ENCODE data around the gene TMEM204.

Gene TMEM204

GRCh38 chr16:1524366-1524765 is 9.1 kb upstream of the TMEM204 start:
- no peak for DNase-seq

- DNase-seq, result no peak
Observed at GRCh38 chr16:1525871-1526607, 7.4 kb upstream of the TMEM204 start.

DNA sequence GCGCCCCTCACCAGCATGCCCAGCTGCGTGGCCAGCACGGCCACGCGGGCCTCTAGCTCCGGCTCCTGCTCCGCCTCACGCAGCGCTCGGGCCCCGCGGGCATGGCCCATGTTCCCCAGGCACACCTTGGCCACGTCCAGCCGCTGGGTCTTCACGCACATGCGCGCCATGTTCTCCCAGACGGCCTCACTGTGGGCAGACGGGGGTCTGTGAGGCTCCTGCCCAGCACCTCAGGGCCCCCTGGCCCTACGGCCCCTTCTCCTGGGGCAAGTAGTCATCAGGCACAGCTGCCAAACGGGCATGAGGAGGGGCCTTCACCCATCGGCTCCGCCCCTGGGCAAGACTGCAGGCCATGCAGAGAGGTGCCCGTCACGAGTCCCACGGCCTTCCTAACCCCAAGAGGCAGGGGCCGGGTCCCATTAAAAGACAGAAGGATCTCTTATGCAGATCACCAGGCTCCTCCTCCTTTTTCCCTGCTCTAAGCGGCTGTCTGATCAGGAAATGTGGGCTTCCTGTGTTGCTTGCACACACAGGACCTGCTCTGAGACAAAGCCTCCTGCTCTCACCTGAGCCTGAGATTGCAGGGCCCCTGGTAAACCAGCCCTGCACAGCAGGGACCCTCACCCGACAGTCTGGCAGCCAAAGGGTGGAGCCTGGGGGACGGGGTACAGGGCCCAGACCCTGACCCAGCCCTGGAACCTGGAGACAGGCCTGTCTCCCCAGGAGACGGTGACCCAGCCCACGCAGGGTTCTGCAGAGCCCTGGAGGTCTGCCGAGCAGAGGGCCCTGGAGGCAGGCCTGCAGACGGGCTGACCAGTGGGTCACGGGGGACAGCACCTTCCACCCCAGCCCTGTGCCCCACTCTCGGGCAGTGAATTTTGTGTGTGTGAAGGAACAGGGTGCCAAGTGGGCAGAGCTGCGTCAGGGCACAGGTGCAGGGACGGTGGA is 6.6 kb upstream of the TMEM204 start:
- DNase-seq, result no peak

- DNase-seq, result no peak
Observed at GRCh38 chr16:1527836-1528811, 5.3 kb upstream of the TMEM204 start.

GRCh38 chr16:1528921-1529537 is 4.4 kb upstream of the TMEM204 start:
- DNase-seq, result no peak

DNA sequence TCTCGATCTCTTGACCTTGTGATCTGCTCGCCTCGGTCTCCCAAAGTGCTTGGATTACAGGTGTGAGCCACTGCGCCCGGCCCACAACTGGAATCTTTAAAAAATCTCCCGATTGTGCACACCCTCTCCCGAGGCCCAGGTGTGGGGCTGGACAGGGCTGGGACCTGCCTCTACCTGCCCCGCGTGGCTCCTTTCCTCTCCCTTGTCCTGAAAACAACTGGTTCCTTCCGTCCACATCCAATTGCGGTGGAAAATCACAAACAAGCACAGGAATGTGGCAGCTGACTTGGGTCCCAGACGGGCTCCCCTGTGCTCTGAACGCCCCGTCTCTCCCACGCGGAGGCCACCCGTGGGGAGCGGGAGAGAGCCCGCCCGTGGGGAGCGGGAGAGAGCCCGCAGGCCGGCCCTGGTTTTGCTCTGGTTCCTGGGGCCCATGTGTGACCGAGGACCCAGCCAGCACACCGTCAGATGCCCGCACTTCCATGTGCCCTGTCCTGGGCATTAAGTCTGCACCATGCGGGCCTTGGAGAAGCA is 3.0 kb upstream of the TMEM204 start:
- DNase-seq, result no peak

DNA sequence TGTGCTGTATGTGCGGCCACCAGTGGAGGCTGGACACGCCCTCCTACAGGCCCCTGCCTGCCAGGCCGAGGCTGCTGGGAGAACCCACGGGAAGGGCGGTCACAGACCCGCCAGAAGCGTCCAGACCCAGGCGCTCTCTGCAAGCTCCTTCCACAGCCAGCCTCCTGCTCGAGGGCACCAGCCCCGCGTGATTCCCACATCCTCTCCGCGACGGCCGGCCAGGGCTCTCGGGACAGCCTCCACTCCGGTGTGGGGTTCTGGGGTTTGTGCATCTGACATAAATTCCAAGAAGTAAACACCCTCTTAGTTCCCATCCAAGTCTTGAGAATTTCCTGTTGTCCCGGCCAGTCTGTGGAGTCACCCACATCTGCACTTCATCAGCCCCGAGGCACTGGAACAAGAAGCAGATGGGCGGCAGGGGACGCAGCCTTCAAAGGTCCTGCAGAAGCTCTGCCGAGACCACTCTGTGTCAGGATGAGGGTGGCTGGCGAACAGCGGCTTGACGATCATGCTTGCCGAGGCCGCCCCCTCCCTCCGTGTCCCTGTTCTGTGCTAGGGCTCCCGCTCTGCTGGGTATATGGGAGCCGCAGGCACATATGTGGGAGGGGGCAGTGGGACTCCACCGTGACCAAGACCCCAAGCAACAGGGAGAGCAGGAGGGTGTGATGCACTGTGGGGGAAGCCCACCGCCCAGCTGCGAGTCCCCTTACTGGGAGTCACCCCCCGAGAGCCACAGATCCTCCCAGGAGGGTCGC is 2.4 kb upstream of the TMEM204 start:
- DNase-seq, result no peak

GRCh38 chr16:1531638-1531910 is 1.9 kb upstream of the TMEM204 start:
- DNase-seq, result no peak

- DNase-seq, result no peak
Observed at GRCh38 chr16:1532081-1532760, 1.2 kb upstream of the TMEM204 start.

- DNase-seq, result no peak
Observed at GRCh38 chr16:1532771-1533170, 695 bp upstream of the TMEM204 start.

DNA sequence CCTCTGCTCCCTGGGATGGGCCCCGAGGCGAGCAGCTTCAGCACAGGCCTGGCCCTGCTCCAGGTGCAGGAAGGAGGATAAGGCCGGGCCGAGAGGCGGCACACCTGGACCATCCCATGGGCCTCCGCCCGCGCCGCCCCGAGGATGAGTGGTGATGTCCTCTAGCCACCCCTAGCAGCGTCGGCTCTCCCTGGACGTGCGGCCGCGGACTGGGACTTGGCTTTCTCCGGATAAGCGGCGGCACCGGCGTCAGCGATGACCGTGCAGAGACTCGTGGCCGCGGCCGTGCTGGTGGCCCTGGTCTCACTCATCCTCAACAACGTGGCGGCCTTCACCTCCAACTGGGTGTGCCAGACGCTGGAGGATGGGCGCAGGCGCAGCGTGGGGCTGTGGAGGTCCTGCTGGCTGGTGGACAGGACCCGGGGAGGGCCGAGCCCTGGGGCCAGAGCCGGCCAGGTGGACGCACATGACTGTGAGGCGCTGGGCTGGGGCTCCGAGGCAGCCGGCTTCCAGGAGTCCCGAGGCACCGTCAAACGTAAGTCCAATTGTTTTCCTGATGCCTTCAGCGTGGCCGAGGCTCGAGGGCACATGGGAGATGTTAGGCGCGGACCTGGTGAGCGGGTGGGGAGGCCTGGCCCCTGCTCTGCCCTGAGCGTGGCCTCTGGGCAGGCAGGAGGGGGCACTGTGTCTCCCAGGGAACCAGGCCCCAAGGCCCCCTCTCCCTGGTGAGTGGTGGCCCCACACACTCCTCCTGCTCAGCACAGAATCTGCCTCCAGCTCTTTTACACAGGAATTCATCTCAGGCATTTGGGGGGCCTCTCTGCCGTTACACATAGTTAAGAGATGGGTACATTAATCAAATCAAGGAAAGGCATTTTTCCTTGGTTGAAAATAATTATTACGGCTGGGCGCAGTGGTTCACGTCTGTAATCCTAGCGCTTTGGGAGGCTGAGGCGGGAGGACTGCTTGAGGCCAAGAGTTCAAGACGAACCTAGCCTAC is 855 bp downstream of the TMEM204 start:
- DNase-seq, result no peak

GRCh38 chr16:1535391-1536291 is 2.2 kb downstream of the TMEM204 start:
- DNase-seq, result no peak

DNA sequence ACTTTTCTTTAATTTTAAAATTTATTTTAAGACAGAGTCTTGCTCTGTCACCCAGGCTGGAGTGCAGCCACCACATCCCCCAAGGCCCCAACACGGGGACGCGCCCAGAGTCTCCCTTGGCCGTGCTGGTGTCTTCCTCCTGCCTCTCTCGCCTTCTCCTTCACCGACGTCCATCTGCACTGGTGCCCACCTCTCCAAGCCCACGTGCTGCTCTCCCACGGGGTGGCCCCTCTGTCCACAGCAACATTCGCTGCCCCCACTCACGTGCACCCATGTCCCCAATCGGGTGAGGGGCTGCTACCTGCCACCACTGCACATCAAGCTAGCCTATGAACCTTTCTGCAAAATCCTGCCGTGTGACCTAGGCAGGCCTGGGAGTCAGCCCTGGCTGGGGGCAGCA is 3.1 kb downstream of the TMEM204 start:
- DNase-seq, result no peak

- no peak for DNase-seq
Observed at GRCh38 chr16:1537138-1537577, 3.7 kb downstream of the TMEM204 start.

- DNase-seq, result no peak
Observed at GRCh38 chr16:1537763-1538289, 4.4 kb downstream of the TMEM204 start.

GRCh38 chr16:1538804-1539520 is 5.5 kb downstream of the TMEM204 start:
- DNase-seq, result no peak

DNA sequence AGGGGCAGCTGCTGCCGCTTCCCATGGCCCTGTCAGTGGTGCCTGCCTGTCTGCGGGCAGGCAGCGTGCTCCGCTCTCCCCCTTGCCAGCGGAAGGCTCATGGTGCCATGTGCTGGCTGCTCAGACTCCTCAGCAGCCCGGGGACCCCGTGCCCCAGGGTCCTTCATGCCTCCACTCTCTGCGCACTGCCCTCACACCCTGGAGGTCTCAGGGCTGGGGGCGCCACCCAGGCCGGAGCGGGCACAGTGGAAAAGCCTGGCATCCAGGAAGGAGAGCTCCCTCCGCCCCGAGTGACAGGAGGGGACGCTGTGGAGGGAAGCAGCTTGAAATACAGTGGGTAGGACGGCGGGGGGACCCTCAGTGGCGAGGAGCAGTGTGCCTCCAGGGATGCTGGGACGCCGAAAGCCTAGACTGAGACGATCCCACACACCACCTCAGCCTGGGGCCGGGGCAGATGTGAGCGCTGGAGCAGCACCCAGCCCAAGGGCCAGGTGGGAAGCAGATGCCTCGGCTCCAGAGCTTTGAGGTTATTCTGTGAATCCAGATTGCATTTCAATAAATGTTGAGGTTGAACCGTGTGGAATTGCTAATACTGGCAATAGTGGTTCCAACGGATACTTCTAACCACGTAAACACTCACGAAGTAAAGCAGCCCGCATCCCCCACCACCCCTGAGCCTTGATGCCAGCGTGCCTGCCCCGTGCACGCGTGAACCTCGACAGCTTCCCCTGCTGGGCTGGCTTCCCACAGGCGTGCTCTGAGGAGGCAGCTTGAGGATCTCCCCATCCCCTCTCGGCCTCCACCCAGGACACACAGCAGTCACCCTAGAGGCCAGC is 6.5 kb downstream of the TMEM204 start:
- DNase-seq, result no peak
